Activated B cell treated with CpG ODN at 0.5 μM for 24 hours (primary cell): Measurements from ENCODE around the gene SLCO4A1. TPM values are rescaled to one million over a fixed set of nuclear protein-coding genes. Genes with fewer than 3 reads are reported as not detected.

Experiments used
- ATAC-seq: fragments of 200-7000 bp; cut with Tn5 transposase; one replicate; pipeline ENCODE4 v1.10.0; 2021; ENCODE audit warnings: low read depth, mild to moderate bottlenecking, moderate library complexity
- CTCF ChIA-PET: fragments of 350-600 bp; sonication (Branson Sonifier 250); formaldehyde crosslinking; loops from one replicate; lab custom pipeline; 2021; ENCODE audit warnings: antibody characterized with exemption; lab: Charles Lee
- POLR2A ChIA-PET: fragments of 350-600 bp; sonication (Branson Sonifier 250); formaldehyde crosslinking; loops from one replicate; lab custom pipeline; 2021; ENCODE audit warnings: antibody characterized with exemption; lab: Charles Lee
- DNase-seq: peaks from one replicate; pipeline ENCODE4 v3.0.0; 2022
- H3K27ac Mint-ChIP-seq: one replicate; pipeline ENCODE4 v1.8.0; 2020; ENCODE audit warnings: mixed read lengths
- H3K27me3 Mint-ChIP-seq: one replicate; pipeline ENCODE4 v1.8.0; 2021; ENCODE audit warnings: mixed read lengths
- H3K36me3 Mint-ChIP-seq: one replicate; pipeline ENCODE4 v1.8.0; 2021; ENCODE audit warnings: low read depth, mixed read lengths
- H3K4me1 Mint-ChIP-seq: one replicate; pipeline ENCODE4 v1.8.0; 2021; ENCODE audit warnings: mixed read lengths
- H3K4me3 Mint-ChIP-seq: one replicate; pipeline ENCODE4 v1.8.0; 2020; ENCODE audit warnings: mild to moderate bottlenecking, mixed read lengths
- H3K9me3 Mint-ChIP-seq: one replicate; pipeline ENCODE4 v1.8.0; 2020; ENCODE audit warnings: mixed read lengths
- CTCF ChIP-seq: fragments of 200-600 bp; IDR thresholded peaks from one replicate; pipeline ENCODE4 v1.8.0; 2022; ENCODE audit warnings: antibody characterized with exemption, mild to moderate bottlenecking
- intact Hi-C: fragments of 100-400 bp; cut with micrococcal nuclease; formaldehyde crosslinking; loops from one replicate; pipeline ENCODE4 v1.15.1; 2024
- total RNA-seq: library from RNA; stranded (reverse); gene quantifications from 2 replicates; pipeline ENCODE4 v1.2.3, GENCODE V29; 2022

Gene SLCO4A1
- total RNA-seq, 1 donor from 2014 or later: 38.9 TPM

- ATAC-seq (no peak), DNase-seq (no peak)
- ChIA-PET CTCF (no interaction called here), POLR2A (interaction anchor here (1.1 to 1.7 kb wide), 3 partner anchors 9 to 29 kb away, joined by 3 to 6 read pairs (median 3); partner anchors contain the start of gene SLCO4A1)
- H3K27ac Mint-ChIP-seq: no peak overlapping the region
- no peak for TF ChIP-seq CTCF
- H3K4me3 Mint-ChIP-seq: no peak overlapping the region
- H3K4me1 Mint-ChIP-seq: peaks cover 4% of the 10 kb centered on the region
- H3K27me3 Mint-ChIP-seq: peaks cover 10% of the 10 kb centered on the region
- intact Hi-C loops: no loop called here
- no peaks in the 10 kb centered on the region for H3K9me3 Mint-ChIP-seq
- no peaks in the 10 kb centered on the region for H3K36me3 Mint-ChIP-seq
Observed at GRCh38 chr20:62633598-62634329, 8.5 kb upstream of the SLCO4A1 start.

GRCh38 chr20:62634330-62634967 lies 7.9 kb upstream of the SLCO4A1 start:
- CTCF ChIA-PET: no interaction called here
- H3K27me3 Mint-ChIP-seq: peaks cover 10% of the 10 kb centered on the region

GRCh38 chr20:62635232-62635631 lies 7.1 kb upstream of the SLCO4A1 start:
- Mint-ChIP-seq H3K27me3 (peaks cover 10% of the 10 kb centered on the region), H3K4me1 (peaks cover 4% of the 10 kb centered on the region), H3K4me3 (no peak overlapping the region), H3K36me3 (no peaks in the 10 kb centered on the region), H3K9me3 (no peaks in the 10 kb centered on the region), H3K27ac (no peak overlapping the region)
- TF ChIP-seq CTCF: no peak
- no peak for ATAC-seq
- intact Hi-C loops: no loop called here
- DNase-seq: no peak
- ChIA-PET CTCF (no interaction called here), POLR2A (no interaction called here)

More at GRCh38 chr20:62634330-62634967, 7.9 kb upstream of the SLCO4A1 start:
- ATAC-seq (no peak), DNase-seq (no peak)
- Mint-ChIP-seq H3K4me3 (no peak overlapping the region), H3K27ac (no peak overlapping the region), H3K36me3 (no peaks in the 10 kb centered on the region), H3K9me3 (no peaks in the 10 kb centered on the region), H3K4me1 (peaks cover 4% of the 10 kb centered on the region)
- intact Hi-C loops: no loop called here
- POLR2A ChIA-PET: interaction anchor here (1.1 to 1.7 kb wide), 3 partner anchors 9 to 29 kb away, joined by 3 to 6 read pairs (median 3); partner anchors contain the start of gene SLCO4A1
- TF ChIP-seq CTCF: no peak

GRCh38 chr20:62635852-62636251 lies 6.5 kb upstream of the SLCO4A1 start:
- intact Hi-C loops: no loop called here
- CTCF ChIA-PET: no interaction called here
- no peak overlapping the region for H3K4me3 Mint-ChIP-seq

More at GRCh38 chr20:62635852-62636251, 6.5 kb upstream of the SLCO4A1 start:
- no peaks in the 10 kb centered on the region for H3K36me3 Mint-ChIP-seq
- POLR2A ChIA-PET: no interaction called here
- no peak overlapping the region for H3K27ac Mint-ChIP-seq
- H3K4me1 Mint-ChIP-seq: no peaks in the 10 kb centered on the region
- no peak for TF ChIP-seq CTCF
- ATAC-seq: no peak
- no peak for DNase-seq
- H3K9me3 Mint-ChIP-seq: no peaks in the 10 kb centered on the region
- H3K27me3 Mint-ChIP-seq: peaks cover 10% of the 10 kb centered on the region
